LNCAP (cell line): ENCODE results near the gene DST.

Source experiments
- TF ChIP-seq, protein P1 (sequence below): fragments of 450-650 bp; IDR thresholded peaks from 2 replicates; pipeline ENCODE4 v1.5.1; 2017; ENCODE audit warnings: mild to moderate bottlenecking

Gene DST

GRCh38 chr6:56567501-56567900 lies 75.2 kb downstream of the DST start:
- TF ChIP-seq, protein P1, sequence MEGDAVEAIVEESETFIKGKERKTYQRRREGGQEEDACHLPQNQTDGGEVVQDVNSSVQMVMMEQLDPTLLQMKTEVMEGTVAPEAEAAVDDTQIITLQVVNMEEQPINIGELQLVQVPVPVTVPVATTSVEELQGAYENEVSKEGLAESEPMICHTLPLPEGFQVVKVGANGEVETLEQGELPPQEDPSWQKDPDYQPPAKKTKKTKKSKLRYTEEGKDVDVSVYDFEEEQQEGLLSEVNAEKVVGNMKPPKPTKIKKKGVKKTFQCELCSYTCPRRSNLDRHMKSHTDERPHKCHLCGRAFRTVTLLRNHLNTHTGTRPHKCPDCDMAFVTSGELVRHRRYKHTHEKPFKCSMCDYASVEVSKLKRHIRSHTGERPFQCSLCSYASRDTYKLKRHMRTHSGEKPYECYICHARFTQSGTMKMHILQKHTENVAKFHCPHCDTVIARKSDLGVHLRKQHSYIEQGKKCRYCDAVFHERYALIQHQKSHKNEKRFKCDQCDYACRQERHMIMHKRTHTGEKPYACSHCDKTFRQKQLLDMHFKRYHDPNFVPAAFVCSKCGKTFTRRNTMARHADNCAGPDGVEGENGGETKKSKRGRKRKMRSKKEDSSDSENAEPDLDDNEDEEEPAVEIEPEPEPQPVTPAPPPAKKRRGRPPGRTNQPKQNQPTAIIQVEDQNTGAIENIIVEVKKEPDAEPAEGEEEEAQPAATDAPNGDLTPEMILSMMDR = no peak

GRCh38 chr6:56556751-56557540 lies 85.7 kb downstream of the DST start:
- TF ChIP-seq, protein P1 = no peak

- TF ChIP-seq, protein P1 = no peak
These were observed 87.2 kb downstream of the DST start for GRCh38 chr6:56555438-56555872.

DNA sequence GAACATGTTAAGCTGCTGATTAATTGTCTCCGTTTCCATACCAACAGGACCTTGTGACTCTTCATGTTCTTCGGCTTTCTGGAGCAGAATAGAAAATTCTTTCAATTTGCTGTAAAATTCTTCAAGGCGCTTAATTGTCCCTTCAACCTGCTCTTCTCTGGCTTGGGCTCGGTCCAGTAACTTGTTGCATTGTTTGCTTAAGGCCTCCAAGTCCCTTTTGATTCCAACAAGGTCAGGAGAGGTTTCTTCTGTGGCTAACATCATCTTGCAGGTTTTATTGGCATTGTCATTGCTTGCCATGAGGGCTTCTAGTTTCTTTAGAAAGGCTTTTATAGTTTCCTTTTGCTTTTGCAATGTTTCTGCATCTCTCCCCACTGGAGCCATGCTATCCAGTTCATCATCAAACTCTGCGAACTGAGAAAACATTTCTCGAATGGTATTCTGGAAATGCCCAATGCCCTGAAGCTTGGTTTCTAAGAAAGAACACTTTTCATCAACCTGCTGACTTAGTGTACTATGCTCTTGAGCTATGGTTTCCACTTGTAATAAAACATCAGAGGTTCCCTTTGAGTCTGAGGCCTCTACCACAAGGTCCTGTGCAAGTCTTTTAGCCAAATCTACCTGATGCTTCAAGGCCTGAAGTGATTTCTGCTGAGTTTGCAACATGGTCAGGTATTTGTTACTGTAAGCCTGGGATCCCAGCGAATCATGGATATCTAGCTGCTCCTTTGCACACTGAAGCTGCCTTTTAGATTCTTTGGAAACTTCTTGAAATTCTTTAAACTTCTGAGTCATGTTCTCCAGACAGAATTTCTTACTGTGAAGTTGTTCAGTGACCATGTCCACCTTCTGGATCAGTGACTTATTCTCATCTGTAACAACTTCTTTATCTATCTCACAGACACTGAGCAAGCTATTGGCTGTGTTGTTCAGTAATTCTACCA lies 90.2 kb downstream of the DST start:
- TF ChIP-seq, protein P1 = no peak

- TF ChIP-seq, protein P1 = no peak
These were observed 91.1 kb downstream of the DST start for GRCh38 chr6:56551409-56552120.

DNA sequence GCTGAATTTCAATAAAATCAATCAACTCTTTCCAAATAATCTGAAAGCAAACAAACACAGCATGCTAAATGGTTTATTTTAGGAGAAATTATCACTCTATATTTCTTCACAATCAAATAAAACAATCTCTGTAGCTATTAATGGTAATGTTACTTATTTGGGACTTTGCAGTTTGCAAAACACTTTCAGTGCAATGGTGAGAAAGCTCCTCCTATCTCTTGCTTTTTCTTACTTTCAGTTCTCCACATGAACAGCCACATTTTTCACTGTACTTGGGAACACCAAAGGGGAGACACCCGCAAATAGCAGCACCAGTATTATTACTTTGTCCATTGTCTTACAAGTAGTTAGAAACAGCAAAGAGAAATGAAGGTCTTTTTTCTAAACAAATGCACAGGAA lies 92.4 kb downstream of the DST start:
- TF ChIP-seq, protein P1 = no peak

DNA sequence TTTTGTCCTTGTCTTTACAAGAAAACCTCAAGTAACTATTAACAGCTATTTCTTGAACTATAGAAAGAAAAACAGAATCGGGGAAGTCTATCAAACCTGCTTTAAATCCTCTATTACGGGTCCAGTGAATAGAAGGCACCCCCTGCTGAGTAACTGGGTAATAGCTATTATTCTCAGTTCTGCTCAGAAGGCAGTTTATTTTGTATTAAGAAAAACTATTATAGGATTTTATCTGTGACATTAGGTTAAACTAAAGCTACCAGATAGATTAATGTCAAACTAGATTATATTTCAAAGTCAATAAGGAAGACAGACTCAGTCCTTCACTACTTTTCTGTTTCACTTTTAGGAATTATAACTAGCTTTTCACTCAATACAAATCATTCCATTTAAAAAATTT lies 93.7 kb downstream of the DST start:
- TF ChIP-seq, protein P1 = peak; percentile 51
